ENCODE data around the gene TMEM170B. TPM values are rescaled to one million over a fixed set of nuclear protein-coding genes. Genes with fewer than 3 reads are reported as not detected.

The TMEM170B gene
- total RNA-seq, 1 donor from 2014 or later, result 2.5 TPM

GRCh38 chr6:11556309-11556708, 18.8 kb downstream of the TMEM170B start:
- TF ChIP-seq POLR2AphosphoS5 (IDR thresholded peaks at IDR 0.05; ENCODE audit: insufficient read depth in 1 of 2, low read depth in 1 of 2), result no peak
- no peak for DNase-seq (ENCODE audit: extremely low spot score in 2 of 2)
- Histone ChIP-seq H3K4me1 (no peaks in the 10 kb centered on the region), H3K9me3 (no peaks in the 10 kb centered on the region), H3K27ac (no peak overlapping the region), H3K4me3 (no peak overlapping the region), H3K27me3 (no peaks in the 10 kb centered on the region), H3K36me3 (no peaks in the 10 kb centered on the region)
- intact Hi-C loops (cut with DNase I), result no loop called here

GRCh38 chr6:11563793-11564192, 26.2 kb downstream of the TMEM170B start:
- no peak for DNase-seq (ENCODE audit: extremely low spot score in 2 of 2)
- Histone ChIP-seq H3K4me3 (no peak overlapping the region), H3K36me3 (peaks cover 0 to 10% of the 10 kb centered on the region in 2 donors), H3K4me1 (no peaks in the 10 kb centered on the region), H3K27me3 (no peaks in the 10 kb centered on the region), H3K27ac (no peak overlapping the region), H3K9me3 (no peaks in the 10 kb centered on the region)
- intact Hi-C loops (cut with DNase I), result no loop called here
- TF ChIP-seq CTCF (IDR thresholded peaks at IDR 0.05) (no peak), POLR2A (IDR thresholded peaks at IDR 0.05) (no peak), POLR2AphosphoS5 (IDR thresholded peaks at IDR 0.05; ENCODE audit: insufficient read depth in 1 of 2, low read depth in 1 of 2) (no peak)

GRCh38 chr6:11566609-11567008, 29.1 kb downstream of the TMEM170B start:
- no peak overlapping the region for H3K4me3 ChIP-seq
- no peaks in the 10 kb centered on the region for H3K9me3 ChIP-seq
- no peak for DNase-seq (ENCODE audit: extremely low spot score in 2 of 2)
- intact Hi-C loops (cut with DNase I), result no loop called here
- H3K27me3 ChIP-seq, result no peaks in the 10 kb centered on the region
- no peaks in the 10 kb centered on the region for H3K4me1 ChIP-seq
- TF ChIP-seq POLR2AphosphoS5 (IDR thresholded peaks at IDR 0.05; ENCODE audit: insufficient read depth in 1 of 2, low read depth in 1 of 2) (no peak), CTCF (IDR thresholded peaks at IDR 0.05) (no peak), POLR2A (IDR thresholded peaks at IDR 0.05) (no peak)
- peaks cover 0 to 10% of the 10 kb centered on the region in 2 donors for H3K36me3 ChIP-seq
- H3K27ac ChIP-seq, result no peak overlapping the region

GRCh38 chr6:11571073-11571472, 33.5 kb downstream of the TMEM170B start:
- peaks cover 0 to 9% of the 10 kb centered on the region in 2 donors for H3K36me3 ChIP-seq
- TF ChIP-seq CTCF (IDR thresholded peaks at IDR 0.05) (no peak), POLR2A (IDR thresholded peaks at IDR 0.05) (no peak), POLR2AphosphoS5 (IDR thresholded peaks at IDR 0.05; ENCODE audit: insufficient read depth in 1 of 2, low read depth in 1 of 2) (no peak)
- intact Hi-C loops (cut with DNase I), result no loop called here
- no peak for DNase-seq (ENCODE audit: extremely low spot score in 2 of 2)
- no peaks in the 10 kb centered on the region for H3K27me3 ChIP-seq
- no peaks in the 10 kb centered on the region for H3K4me1 ChIP-seq
- H3K27ac ChIP-seq, result no peak overlapping the region
- H3K9me3 ChIP-seq, result no peaks in the 10 kb centered on the region
- H3K4me3 ChIP-seq, result no peak overlapping the region

GRCh38 chr6:11575408-11576033, 38.0 kb downstream of the TMEM170B start:
- intact Hi-C loops (cut with DNase I), result no loop called here
- no peak for DNase-seq (ENCODE audit: extremely low spot score in 2 of 2)

More at GRCh38 chr6:11575408-11576033, 38.0 kb downstream of the TMEM170B start:
- no peak overlapping the region for H3K4me3 ChIP-seq
- no peaks in the 10 kb centered on the region for H3K9me3 ChIP-seq
- H3K27ac ChIP-seq, result no peak overlapping the region
- TF ChIP-seq POLR2A (IDR thresholded peaks at IDR 0.05) (no peak), POLR2AphosphoS5 (IDR thresholded peaks at IDR 0.05; ENCODE audit: insufficient read depth in 1 of 2, low read depth in 1 of 2) (no peak), CTCF (IDR thresholded peaks at IDR 0.05) (peak; percentile 34 to 64 (median 60))
- H3K27me3 ChIP-seq, result no peaks in the 10 kb centered on the region
- H3K4me1 ChIP-seq, result no peaks in the 10 kb centered on the region
- no peaks in the 10 kb centered on the region for H3K36me3 ChIP-seq

All from vagina (tissue), 2 donors.